ENCODE measurements around the gene CCM2.

CCM2 gene
- total RNA-seq: 64.3 to 127 (median 107) reads per million in 4 donors

DNA sequence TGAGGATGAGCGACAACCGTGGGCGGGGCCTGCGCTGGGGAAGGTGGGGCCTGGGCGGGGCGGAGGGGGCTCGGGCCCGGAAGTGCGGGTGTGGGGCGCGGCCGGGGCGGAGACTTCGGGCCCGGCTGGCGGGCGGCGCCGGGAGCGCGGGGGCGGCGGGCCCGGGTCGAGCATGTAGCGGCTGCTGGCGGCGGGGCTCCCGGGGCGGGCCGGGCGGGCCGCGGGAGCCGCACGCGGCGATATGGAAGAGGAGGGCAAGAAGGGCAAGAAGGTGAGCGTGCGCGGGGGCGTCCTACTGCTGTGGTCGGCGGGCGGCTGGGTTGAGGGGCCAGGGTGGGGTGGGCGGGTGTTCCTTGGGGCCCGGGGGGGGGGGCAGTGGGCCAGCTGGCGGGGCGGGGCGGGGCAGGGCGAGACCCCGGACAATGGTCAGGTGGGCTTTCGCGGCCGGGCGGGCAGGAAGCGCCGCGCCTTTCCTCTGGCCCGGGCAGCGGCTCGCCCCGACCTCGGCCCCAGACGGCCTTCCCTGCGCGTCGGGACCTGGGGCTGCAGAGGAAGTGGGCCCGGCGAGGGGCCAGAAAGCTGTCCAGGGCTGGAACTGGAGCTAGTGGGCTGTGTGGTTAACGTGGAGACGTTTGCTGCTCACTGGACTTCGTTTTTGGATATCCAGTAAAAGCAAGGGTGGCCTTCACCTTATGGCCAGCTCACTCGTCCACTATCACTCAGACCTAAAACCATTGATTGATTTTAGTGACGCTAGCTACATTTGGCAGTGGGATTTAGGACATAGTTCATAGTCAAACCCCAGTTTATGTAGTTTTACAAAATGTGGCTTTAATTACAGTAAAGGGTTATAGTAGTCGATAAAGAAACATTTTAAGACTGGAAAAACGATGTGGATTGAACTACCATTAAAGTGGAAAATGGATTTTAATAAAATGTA is at the start of gene CCM2:
Gene CCM2 (plus strand): TSS at position 109 of the 940 bp plus-strand sequence. CDS start 133 bp downstream, at position 242.
- no peak for DNase-seq

DNA sequence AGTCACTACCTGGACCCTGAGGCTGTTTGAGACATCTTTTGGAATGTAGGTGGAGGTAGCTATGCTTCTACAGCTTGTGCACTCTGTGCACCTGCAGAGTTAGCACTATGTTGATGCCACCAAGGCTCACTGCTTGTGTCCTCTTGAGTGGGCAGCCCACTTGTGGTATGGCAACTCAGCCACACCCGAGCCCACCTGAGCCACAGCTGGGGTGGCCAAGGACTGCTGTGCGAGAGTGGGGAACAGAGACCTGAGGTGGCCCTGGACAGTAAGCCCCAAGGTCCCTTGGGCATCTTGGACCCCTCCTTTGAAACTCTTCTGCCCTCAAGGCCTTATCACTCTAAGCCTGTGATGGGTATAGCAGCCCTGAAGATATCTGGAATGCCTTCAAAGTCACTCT is 46.8 kb upstream of the CCM2 start:
- no peak for DNase-seq

DNA sequence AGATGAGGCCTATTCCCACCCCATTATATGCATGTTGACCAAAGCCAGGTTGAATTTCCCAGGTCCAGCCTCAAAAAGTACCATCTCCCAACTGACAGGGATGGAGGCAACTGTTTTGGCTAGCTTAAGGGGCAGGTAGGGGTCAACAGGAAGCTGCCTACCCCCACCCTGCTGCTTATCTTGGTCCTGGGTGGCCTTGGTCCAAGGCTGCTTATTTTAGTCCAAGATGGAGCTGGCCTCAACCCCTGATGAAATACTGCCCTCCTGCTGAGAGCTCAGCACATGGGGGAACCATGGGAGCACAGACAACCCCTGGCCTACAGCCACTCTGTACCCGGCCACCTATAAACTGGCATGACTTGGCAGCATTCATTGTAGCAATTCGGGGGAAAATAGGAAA is 44.3 kb upstream of the CCM2 start:
- peak in 1 of 5 donors; percentile 2 for DNase-seq

DNA sequence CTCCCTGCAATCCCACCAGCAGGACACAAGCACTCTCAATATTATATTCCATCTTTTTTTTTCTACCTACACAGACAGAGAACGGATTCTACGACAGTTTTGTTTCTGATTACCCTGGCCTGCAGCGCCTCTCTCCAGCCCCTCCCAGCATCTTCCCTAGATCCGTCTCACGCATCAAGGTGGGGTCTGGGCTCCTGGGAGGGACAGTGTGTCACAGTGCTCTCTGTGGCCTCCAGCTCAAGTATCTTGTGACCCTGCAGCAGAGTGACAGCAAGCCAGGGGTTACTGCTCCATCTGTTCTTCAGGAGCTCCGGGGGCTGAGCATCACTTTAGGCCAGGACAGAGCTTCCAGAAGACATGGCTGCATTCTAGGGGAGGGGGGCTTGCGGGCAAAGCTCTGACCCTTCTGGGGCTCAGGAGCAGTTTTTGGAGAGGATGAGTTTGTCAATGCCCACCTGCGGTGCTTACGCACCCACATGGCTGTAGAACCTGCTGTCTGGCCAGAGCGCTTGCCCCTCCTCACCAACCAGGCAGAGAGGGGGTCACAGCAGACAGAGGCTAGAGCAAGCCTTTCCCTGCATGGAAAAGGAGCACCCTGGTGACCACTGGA is 43.7 kb upstream of the CCM2 start:
- DNase-seq: no peak

DNA sequence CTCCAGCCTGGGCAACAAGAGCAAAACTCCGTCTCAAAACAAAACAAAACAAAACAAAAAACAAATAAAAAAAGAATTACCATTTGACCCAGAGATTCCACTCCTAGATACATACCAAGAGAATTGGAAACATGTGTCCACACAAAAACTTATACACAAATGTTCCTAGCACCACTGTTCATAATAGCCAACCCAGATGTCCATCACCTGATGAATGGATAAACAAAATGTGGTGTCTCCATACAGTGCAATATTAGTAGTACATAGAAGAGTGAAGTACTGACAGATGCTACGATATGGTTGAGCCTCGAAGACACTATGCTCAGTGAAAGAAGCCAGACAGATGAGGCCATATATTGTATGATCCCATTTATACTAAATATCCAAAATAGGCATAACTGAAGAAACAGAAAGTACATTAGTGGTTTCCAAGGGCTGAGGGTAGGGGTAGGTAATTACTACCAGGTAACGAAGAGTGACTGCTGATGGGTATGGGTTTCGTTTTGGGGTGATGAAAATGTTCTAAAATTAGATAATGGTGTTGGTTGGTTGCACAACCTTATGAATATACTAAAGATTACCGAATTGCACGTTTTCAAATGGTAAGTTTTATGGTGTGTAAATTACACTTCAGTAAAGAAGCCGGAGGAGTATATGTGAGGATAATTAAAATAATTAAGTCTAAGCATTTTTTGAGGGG is 41.2 kb upstream of the CCM2 start:
- DNase-seq: peak in 1 of 5 donors; percentile 2

DNA sequence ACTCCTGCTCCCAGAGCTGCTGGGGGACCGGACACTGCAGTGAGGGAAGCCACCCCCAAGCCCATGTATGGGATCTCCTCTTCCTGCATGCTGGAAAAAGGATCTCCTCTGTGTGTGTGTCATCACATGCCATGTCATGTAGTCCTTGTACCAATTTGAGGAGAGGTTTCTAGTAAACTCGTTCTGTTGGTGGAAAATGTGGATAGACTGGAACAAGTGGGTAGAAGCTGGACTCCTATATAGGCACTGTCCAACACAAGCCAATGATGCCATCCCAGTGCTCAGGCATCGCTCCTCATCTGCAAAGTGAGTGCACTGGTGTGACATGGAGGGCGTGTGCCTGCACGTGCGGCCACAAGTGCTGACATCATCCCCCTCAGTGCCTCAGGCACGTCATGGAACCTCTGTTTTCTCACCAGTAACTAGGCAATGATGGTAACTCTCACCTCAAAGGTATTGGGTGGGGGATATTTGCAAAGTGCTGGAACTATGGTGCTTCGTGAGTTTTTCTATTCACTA is 40.5 kb upstream of the CCM2 start:
- DNase-seq: peak in 2 of 5 donors; percentile 30 to 50

DNA sequence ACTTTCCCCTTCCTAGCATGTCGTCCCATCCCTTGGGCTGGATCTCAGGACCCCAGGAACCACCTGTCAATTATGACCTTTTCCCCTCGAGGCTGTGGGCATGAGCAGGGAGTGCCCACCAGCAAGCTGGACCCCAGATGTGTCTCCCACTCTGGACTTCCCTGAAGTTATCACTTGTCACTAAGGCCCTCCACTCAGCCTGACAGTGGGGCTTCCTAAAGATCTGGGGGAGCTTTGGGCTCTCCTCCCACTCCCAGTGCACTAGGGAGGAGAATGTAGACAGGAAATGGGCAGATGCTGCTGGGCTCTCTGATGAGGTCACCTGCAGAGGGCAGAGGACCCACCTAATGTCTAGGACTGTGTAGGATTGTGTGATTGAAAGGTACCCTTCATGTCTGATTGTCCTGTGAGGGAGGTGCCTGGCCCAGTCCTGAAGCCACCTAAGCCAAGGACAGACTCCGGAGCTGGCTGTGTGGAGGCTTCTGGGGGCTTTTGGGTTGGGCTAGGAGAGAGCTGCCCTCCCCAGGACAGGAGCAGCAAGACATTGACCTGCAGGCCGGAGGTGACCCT is 39.9 kb upstream of the CCM2 start:
- DNase-seq: peak in 1 of 5 donors; percentile 7

DNA sequence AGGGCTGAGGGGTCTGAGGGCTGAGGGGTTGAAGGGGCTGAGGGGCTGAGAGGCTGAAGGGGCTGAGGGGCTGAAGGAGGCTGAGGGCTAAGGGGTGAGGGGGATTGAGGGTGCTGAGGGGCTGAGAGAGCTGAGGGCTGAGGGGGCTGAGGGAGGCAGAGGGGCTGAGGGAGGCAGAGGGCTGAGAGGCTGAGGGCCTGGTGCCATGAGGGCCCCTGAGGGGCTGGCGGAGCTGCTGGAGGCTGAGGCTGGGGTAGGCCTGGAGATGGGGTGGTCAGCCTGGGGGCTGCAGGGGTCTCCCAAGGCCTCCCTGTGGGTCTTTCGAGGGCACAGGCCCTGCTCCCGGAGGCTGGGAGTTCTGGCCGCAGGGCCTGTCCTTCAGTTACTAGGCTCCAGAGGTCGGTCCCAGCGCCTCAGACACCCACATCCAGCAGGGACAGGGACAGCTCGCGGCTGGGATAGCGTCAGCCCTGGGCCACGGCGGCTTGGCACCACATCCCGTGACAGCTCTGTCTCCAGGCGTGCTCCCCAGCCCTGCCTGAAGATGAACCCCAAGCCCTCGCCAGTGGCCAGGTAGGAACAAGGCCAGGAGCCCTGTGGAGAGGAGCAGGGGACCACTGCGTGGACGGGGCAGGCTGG is 38.0 kb upstream of the CCM2 start:
- DNase-seq: peak in 1 of 5 donors; percentile 12

DNA sequence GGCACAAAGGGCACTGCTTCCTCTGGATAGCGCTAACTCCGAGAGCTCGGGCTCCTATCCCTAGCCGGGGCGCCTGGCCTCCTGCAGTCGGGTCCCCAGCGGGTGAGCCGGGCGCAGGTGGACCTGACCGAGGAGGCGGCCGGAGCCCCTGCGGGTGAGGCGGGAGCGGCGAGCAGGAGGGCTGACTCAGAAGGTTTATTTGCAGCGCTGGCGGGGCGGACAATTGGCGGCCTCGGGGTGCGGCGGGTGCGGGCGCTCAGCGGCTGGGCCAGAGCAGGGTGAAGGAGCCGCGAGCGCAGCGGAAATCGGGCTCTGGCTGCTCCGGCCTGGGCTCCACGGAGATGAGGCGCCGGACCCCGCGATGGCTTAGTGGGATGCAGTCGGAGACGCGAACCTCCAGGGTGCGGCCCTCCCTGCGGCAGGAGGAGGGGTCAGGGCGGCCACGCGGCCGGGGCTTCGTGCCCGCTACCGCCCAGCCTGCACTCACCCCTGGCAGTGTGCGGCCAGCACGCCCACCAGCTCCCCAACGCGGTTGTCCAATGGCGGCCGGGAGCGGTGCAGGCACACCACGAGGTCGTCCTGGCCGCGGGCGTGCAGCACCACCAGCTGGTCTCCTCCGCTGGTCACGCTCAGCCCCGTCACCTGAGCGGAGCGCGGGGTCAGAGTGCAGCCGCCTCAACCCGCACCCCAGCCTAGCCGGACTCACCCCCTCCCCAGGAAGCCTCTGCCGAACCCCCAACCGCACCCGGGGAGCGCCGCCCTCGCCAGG is 37.3 kb upstream of the CCM2 start:
- peak in 1 of 5 donors; percentile 2 for DNase-seq

DNA sequence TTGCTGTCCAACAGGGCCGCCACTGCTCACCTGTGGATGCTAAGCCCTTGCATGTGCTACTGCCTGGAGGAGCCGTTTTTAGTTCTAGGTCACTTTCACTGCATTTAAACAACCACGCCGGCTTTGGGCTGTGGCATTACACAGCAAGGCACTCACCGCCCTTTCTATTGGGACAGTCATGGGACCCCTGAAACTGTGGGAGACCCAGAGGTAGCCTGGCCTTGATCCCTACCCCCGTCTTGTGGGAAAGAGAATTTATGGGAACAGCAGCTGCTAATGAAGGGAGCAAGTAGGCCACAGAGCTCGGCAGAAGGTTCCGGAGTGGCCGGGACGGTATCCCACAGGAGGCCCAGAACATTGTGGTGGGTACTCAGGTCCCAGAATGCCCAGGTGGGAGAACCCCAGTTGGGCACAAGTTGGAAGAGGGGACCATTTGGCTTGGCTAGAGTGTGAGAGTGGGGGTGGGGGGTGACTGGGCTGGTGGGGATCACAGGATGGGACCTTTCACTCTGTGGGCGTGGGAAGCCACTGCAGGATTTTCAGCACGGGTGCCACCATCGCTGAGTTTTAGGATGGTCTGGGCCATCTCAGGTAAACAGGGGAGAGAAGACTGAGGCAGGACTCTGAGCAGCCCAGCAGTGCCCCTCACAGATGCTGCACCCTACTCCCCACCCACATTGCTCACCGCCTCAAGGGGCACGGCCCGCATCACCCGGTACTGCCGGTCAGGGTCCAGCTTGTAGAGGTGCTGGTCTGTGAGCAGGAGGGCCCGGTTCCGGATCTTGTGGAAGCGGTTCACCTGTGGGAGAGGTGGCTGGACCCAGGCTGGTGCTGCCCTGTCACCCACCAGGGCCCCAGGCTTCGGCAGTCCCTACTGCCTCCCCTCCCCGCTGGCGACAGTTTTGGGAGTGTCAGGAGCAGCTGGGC is 36.4 kb upstream of the CCM2 start:
- peak in 1 of 5 donors; percentile 0 for DNase-seq

DNA sequence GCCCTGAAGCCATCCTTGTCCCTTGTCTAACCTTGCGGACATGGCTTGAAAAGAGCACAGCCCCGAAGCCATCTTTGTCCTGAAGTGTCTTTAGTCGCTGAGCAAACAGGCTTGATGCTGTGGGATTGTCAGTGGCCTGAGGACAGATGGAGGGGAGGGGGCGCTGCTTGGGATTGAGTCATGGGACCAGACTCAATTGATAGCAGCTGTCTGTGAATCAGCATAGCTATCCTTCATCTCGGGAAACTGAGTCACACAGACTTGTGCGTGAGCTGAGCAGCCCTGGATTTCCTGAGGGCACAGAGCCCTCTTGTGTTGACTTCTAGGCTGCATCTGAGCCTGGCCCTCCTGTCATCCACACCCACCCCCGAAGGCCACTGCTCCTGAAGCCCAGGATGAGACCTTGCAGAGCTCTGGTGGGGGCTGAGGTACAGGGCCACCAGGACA is 35.6 kb upstream of the CCM2 start:
- peak in 1 of 5 donors; percentile 25 for DNase-seq

DNA sequence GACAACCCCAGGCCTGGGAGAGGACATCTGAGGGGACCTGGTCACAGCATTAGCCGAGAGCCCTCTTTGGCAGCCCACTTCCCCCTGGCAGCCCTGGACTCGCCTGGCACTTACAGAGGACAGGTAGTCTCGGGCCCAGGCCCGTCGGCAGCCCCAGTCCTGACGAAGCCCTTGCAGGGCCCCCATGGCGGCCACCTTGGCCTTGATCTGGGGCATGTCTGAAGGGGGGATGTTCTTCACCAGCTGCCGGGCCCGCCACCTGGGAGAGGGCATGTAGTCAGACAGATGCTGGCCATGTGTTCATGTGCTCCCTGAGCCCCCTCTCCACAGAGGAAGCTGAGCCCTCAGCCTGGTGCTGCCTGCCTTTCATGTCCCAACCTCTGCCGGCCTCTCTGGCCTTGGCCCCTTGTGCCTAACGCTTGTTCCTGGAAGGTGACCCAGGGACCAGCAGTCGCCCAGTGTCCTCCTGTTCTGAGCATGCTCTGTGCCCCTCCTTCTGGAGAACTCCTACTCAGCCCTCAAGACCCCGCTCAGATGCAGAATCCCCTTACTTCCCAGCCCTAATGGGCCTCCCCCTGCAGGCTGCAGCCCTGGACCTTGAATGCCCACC is 35.1 kb upstream of the CCM2 start:
- DNase-seq: peak in 1 of 5 donors; percentile 5

DNA sequence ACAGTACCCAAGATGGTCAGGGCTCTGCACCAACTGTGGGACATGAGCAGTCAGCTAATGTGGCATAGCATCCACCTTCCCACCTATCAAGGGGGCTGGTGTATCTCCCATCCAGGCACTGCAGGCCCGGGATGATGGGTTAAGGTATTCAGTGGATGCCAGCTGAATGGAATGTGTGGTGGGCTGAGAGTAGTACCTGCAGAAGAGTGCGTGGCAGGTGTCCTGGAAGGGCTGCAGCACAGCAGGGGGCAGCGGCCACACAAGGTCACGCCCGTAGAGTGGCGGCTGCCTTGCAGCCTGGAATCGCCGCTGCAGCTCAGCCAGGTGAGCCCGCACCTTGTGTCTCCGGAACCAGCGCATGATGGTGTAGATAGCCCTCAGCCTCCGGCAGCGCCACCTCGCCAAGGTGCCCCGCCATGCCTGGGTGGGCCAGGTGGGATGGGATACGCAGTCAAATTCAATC is 34.5 kb upstream of the CCM2 start:
- peak in 1 of 5 donors; percentile 3 for DNase-seq

DNA sequence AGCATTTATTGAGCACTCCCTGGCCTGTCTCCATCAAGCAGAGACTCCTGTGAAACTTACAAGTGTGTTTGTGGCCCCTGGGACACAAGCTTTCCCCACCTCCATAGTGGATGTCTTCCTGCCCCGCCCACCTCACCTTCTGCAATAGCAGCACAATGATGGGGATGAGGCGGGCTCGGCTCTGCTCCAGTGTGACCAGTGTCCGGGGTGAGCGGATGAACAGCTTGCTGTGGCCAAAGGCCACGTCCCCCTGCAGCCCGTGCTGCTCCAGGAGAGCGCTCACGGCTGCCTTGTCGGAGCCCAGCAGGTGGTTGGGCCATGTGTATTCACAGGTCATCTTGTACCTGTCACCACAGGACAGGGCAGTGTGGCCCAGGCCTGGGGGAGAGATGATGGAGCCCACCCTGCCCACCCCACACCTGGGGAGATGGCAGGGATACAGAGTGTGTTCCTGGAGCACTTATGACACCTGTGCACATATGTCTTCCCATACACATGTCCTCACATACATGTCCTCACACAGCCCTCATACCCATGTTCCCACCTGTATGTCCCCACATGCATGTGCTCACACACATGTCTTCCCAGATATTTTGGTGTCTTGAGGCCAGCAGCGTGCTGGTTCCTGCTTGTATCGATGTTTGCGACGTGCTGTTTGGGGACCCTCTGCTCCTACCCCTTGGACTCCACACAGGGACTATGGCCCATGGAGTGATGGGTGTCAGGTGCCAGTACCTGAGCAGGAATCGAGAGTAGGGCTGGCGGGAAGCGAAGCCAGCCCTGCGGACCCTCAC is 33.9 kb upstream of the CCM2 start:
- peak in 1 of 5 donors; percentile 1 for DNase-seq

DNA sequence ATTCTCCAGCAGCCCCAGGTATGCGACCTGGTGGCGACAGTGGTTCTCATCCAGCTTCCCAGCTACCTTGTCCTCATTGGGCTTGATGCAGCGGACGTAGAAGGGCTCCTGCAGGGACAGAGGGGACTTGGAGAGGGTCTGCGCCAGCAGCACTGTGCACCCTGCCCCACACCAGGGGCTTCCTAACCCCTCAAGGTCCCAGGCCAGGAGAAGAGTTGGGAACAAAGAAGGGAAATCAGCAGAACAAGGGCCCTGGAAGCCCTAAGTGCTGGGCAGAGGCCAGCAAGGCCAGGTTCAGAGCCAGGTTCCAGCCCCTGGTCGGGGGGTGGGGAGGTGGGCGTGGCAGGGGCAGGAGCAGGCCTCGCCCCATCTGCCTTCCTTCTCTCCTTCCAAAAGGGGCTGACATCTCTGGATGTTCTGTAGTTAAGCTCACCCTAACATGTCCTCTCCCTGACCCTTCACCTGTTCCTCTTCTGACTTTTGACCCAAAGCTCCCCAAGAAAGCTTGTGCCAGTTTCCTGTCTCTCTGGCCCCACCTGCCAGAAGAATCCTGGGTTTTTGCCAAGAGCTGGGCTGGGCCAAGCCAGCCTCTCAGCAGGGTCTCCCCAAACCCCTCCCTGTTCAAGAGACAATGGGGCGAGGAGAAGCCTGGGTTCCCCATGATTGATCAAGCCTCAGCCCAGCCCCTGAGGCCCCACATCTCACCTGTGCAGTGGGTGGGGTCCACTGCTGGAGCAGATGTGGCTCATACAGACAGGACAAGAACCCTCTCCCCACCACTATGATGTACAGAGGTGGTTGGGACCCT is 33.1 kb upstream of the CCM2 start:
- peak in 1 of 5 donors; percentile 0 for DNase-seq

DNA sequence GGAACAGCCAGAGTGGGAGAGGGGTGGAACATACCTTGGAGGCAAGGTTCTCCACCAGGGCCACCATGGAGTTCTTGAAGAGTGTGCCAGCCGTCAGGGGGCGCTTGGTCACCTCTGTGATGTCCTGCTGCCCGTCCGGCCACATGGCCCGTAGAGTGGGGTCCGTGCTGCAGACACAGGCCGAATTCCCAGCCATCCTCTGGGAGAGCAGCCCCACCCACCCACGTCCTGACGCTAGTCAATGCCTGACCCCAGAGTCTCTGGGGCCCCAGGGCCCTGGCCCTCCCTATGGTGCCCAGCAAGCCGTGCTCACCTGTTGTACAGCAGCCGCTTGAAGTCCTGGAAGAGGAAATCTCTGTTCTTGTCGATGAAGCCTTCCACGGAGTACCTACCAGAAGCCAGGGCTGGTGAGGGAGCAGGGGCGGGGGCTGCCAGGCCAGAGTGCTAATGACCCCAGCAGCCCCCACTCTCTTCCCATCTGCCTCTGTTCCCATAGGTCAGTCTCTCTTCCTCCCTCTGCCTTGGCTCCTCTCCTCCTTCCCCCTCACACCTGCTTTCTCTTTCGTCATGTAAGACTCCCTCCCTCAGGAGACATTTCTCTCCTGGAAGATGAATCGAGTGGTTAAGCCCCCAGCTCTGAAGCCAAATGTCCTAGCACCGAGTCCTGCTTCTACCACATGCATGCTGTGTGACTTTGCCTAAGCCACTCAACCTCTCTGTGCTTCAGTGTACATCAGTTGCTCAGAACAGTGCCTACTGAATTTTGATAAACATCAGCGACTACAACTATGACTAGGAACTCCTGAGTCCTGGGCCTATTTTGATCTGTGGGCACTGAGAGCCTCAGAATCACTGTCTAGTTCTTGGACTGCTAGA is 32.2 kb upstream of the CCM2 start:
- peak in 1 of 5 donors; percentile 0 for DNase-seq

Data from T-helper 1 cell (primary cell).